SK-N-MC (cell line): Measurements from ENCODE around the gene DSE.

Source experiments
- EZH2 ChIP-seq: fragments of 200-600 bp; sonication (generic); IDR thresholded peaks from one replicate; pipeline ENCODE4 v1.6.1; 2017; ENCODE audit warnings: antibody characterized with exemption
- FOXP2 ChIP-seq: optimal IDR thresholded peaks from 2 replicates; pipeline ENCODE3; 2011; ENCODE audit warnings: mild to moderate bottlenecking, moderate library complexity; ENCODE audit not compliant: insufficient read depth; ENCODE audit errors: extremely low read length, control extremely low read depth
- POLR2AphosphoS5 ChIP-seq: IDR thresholded peaks from 2 replicates; pipeline ENCODE4 v1.6.1; 2012; ENCODE audit warnings: mild to moderate bottlenecking, low read depth, low read length, borderline replicate concordance

- TF ChIP-seq POLR2AphosphoS5 (no peak), EZH2 (no peak), FOXP2 (no peak)
Observed at GRCh38 chr6:116476002-116476678, 105.4 kb downstream of the DSE start.
